Upper lobe of left lung (tissue), 6 donors: ENCODE data around the gene ACTBL2. TPM values are rescaled to one million over a fixed set of nuclear protein-coding genes. Genes with fewer than 3 reads are reported as not detected.

Source experiments
- ATAC-seq, 2 donors: fragments of 200-7000 bp; cut with Tn5 transposase; one replicate each; pipeline ENCODE4 v1.9.1; 2022; ENCODE audit warnings: mild to moderate bottlenecking in 2 of 2, moderate library complexity in 2 of 2; ENCODE audit not compliant: low FRiP score in 2 of 2
- DNase-seq, 2 donors: peaks; one replicate each; pipeline ENCODE4 v3.0.0-alpha.2; 2019 to 2020
- H3K27ac ChIP-seq, 4 donors: fragments of 200-600 bp; sonication (generic); one replicate each; pipeline ENCODE4 v1.5.1; 2016 to 2019
- H3K27me3 ChIP-seq, 4 donors: fragments of 200-600 bp; sonication (generic); one replicate each; pipeline ENCODE4 v1.5.1; 2017 to 2019
- H3K36me3 ChIP-seq, 4 donors: fragments of 200-600 bp; sonication (generic); one replicate each; pipeline ENCODE4 v1.5.1; 2016 to 2019
- H3K4me1 ChIP-seq, 4 donors: fragments of 200-600 bp; sonication (generic); one replicate each; pipeline ENCODE4 v1.5.1; 2018 to 2019
- H3K4me3 ChIP-seq, 4 donors: fragments of 200-600 bp; sonication (generic); one replicate each; pipeline ENCODE4 v1.5.1; 2017 to 2019; ENCODE audit warnings: mild to moderate bottlenecking in 2 of 4, moderate library complexity in 1 of 4
- H3K9me3 ChIP-seq, 4 donors: fragments of 200-600 bp; sonication (generic); one replicate each; pipeline ENCODE4 v1.5.1; 2018 to 2019
- CTCF ChIP-seq, 6 experiments: fragments of 450-650 bp in 4 of 6; fragments of 200-600 bp in 2 of 6; sonication (generic) in 2 of 6; IDR thresholded peaks; one replicate each; pipeline ENCODE4 v1.5.1; 2016 to 2019; ENCODE audit warnings: antibody characterized with exemption in 6 of 6
- EP300 ChIP-seq, 4 donors: sonication (generic); formaldehyde crosslinking; IDR thresholded peaks; one replicate each; pipeline ENCODE4 v1.5.1; 2017; ENCODE audit warnings: antibody characterized with exemption in 4 of 4, control low read depth in 2 of 4
- POLR2A ChIP-seq, 4 donors: fragments of 450-650 bp; IDR thresholded peaks; one replicate each; pipeline ENCODE4 v1.5.1; 2016 to 2017; ENCODE audit warnings: antibody characterized with exemption in 4 of 4, mild to moderate bottlenecking in 2 of 4
- POLR2AphosphoS5 ChIP-seq, 2 donors: sonication (generic); formaldehyde crosslinking; IDR thresholded peaks; one replicate each; pipeline ENCODE4 v1.5.1; 2017; ENCODE audit warnings: antibody characterized with exemption in 2 of 2
- WGBS, 2 donors: methylation state at CpG; one replicate each; pipeline ENCODE4 v1.1.5; 2017 to 2018; 5-methylcytosine and 5-hydroxymethylcytosine counted together
- total RNA-seq, 6 donors: library from RNA; depleted of rRNA in 4 of 6; stranded (reverse); fragments of >200 nt in 4 of 6; gene quantifications; one replicate each; pipeline versions ENCODE4 v1.1.0 to v1.2.1, GENCODE V29; 2016 to 2021
- donor health status: DM: no; HTN: no; CAD: no; lungs with moderate emphysema.
- donor health status: DM: no; HTN: yes; CAD: no; lungs with severe emphysema.

Gene ACTBL2
- total RNA-seq, 6 donors from 2014 or later, result not detected

GRCh38 chr5:57446966-57447365 is 35.6 kb downstream of the ACTBL2 start:
- no peak for TF ChIP-seq EP300 (IDR thresholded peaks at IDR 0.05)
- no peak for TF ChIP-seq CTCF (IDR thresholded peaks at IDR 0.05)
- TF ChIP-seq POLR2A (IDR thresholded peaks at IDR 0.05), result no peak
- no peak for TF ChIP-seq POLR2AphosphoS5 (IDR thresholded peaks at IDR 0.05)
- Histone ChIP-seq H3K4me3 (no peak overlapping the region), H3K4me1 (peaks cover 2 to 9% (median 4%) of the 10 kb centered on the region in 4 donors), H3K36me3 (no peaks in the 10 kb centered on the region), H3K27ac (no peak overlapping the region), H3K9me3 (no peaks in the 10 kb centered on the region), H3K27me3 (no peaks in the 10 kb centered on the region)
- WGBS, 2 donors, result 77 to 87% methylated on average over 2 of the region's 2 CpGs
- ATAC-seq (no peak), DNase-seq (no peak)

- ATAC-seq, result no peak
- Histone ChIP-seq H3K9me3 (no peaks in the 10 kb centered on the region), H3K4me1 (no peaks in the 10 kb centered on the region), H3K36me3 (no peaks in the 10 kb centered on the region), H3K4me3 (no peak overlapping the region), H3K27ac (no peak overlapping the region), H3K27me3 (no peaks in the 10 kb centered on the region)
- TF ChIP-seq POLR2A (IDR thresholded peaks at IDR 0.05) (no peak), POLR2AphosphoS5 (IDR thresholded peaks at IDR 0.05) (no peak), CTCF (IDR thresholded peaks at IDR 0.05) (no peak), EP300 (IDR thresholded peaks at IDR 0.05) (no peak)
- WGBS, 2 donors, result 93% methylated on average over 3 to 4 of the region's 4 CpGs
- DNase-seq, result no peak
Observed at GRCh38 chr5:57445705-57446037, 36.9 kb downstream of the ACTBL2 start.

GRCh38 chr5:57445006-57445704 is 37.5 kb downstream of the ACTBL2 start:
- 64 to 70% methylated on average over 4 to 5 of the region's 5 CpGs for WGBS, 2 donors
- DNase-seq, result no peak
- H3K36me3 ChIP-seq, result no peaks in the 10 kb centered on the region
- H3K4me1 ChIP-seq, result no peaks in the 10 kb centered on the region
- H3K4me3 ChIP-seq, result no peak overlapping the region
- H3K27me3 ChIP-seq, result no peaks in the 10 kb centered on the region
- ATAC-seq, result no peak
- H3K9me3 ChIP-seq, result no peaks in the 10 kb centered on the region
- no peak overlapping the region for H3K27ac ChIP-seq
- no peak for TF ChIP-seq CTCF (IDR thresholded peaks at IDR 0.05)
- TF ChIP-seq POLR2AphosphoS5 (IDR thresholded peaks at IDR 0.05), result no peak
- no peak for TF ChIP-seq POLR2A (IDR thresholded peaks at IDR 0.05)
- no peak for TF ChIP-seq EP300 (IDR thresholded peaks at IDR 0.05)

GRCh38 chr5:57442080-57442839 is 40.4 kb downstream of the ACTBL2 start:
- Histone ChIP-seq H3K36me3 (no peaks in the 10 kb centered on the region), H3K4me3 (no peak overlapping the region), H3K4me1 (peaks cover 0 to 2% (median 0%) of the 10 kb centered on the region in 4 donors), H3K27me3 (no peaks in the 10 kb centered on the region), H3K27ac (no peak overlapping the region), H3K9me3 (no peaks in the 10 kb centered on the region)
- TF ChIP-seq EP300 (IDR thresholded peaks at IDR 0.05) (no peak), POLR2AphosphoS5 (IDR thresholded peaks at IDR 0.05) (no peak), POLR2A (IDR thresholded peaks at IDR 0.05) (no peak), CTCF (IDR thresholded peaks at IDR 0.05) (no peak)
- DNase-seq, result no peak
- 74 to 83% methylated on average over 4 of the region's 4 CpGs for WGBS, 2 donors
- peak in 1 of 2 donors; percentile 62 for ATAC-seq
